K562 (cell line): Measurements from ENCODE around the gene TRMU. TPM values are rescaled to one million over a fixed set of nuclear protein-coding genes. Genes with fewer than 3 reads are reported as not detected.
A peak's percentile ranks its signal among the peaks of the same experiment; 100 is the strongest.

Source experiments
- ATAC-seq: fragments of 200-7000 bp; cut with Tn5 transposase; 3 replicates; pipeline ENCODE4 v1.9.1; 2020; ENCODE audit warnings: moderate library complexity
- BruUV-seq: library from RNA; stranded (reverse); fragments of 400-500 nt; replicated peaks from 2 replicates; lab custom pipeline; 2021; lab: Mats Ljungman, UMichigan
- CTCF ChIA-PET: fragments of 300-600 bp; formaldehyde crosslinking; extraction: SDS; loops from one replicate; lab custom pipeline; 2021; ENCODE audit warnings: low intra/inter-chr PET ratio; lab: Yijun Ruan, JAX
- POLR2A ChIA-PET: fragments of 300-600, 350-650 bp; sonication (Branson Sonifier 250); formaldehyde crosslinking; extraction: SDS; loops from one replicate; lab custom pipeline; 2021; ENCODE audit warnings: antibody characterized with exemption, inconsistent platforms; lab: Yijun Ruan, JAX
- DNase-seq, 4 experiments: peaks; one replicate each; pipeline versions ENCODE4 v3.0.0 to v3.0.0-alpha.2; 2011 to 2018; ENCODE audit warnings: low spot score in 3 of 4, mixed read lengths in 3 of 4; ENCODE audit errors: extremely low read depth in 1 of 4
- FAIRE-seq: peaks from 2 replicates; lab custom pipeline; 2011; peaks lifted over from hg19 to GRCh38; lab: Jason Lieb, UNC
- H2AFZ ChIP-seq: 2 replicates; pipeline ENCODE4 v1.6.0; 2011; ENCODE audit warnings: low read depth, low read length, control low read depth, inconsistent platforms
- H3K27ac ChIP-seq: fragments of 200-600 bp; 3 replicates; pipeline ENCODE4 v1.8.0; 2011; ENCODE audit warnings: low read depth, mild to moderate bottlenecking, control low read depth, inconsistent platforms, low read length, moderate library complexity, mixed read lengths; ENCODE audit errors: extremely low read depth
- H3K27me3 ChIP-seq, 2 experiments: fragments of 300-600 bp in 1 of 2; 2 replicates in 1 of 2; 3 replicates in 1 of 2; pipeline versions ENCODE4 v1.6.0 to v1.8.0; 2011; ENCODE audit warnings: inconsistent platforms in 2 of 2, low read length in 2 of 2, mild to moderate bottlenecking in 1 of 2, mixed read lengths in 1 of 2, moderate library complexity in 1 of 2; ENCODE audit not compliant: control insufficient read depth in 2 of 2, insufficient read depth in 2 of 2
- H3K36me3 ChIP-seq: fragments of 300-600 bp; 3 replicates; pipeline ENCODE4 v1.8.0; 2011; ENCODE audit warnings: mild to moderate bottlenecking, low read length, inconsistent platforms; ENCODE audit not compliant: control insufficient read depth, insufficient read depth
- H3K4me1 ChIP-seq, 2 experiments: fragments of 200-600 bp in 1 of 2; replicated peaks in 1 of 2; 2 replicates in 1 of 2; 3 replicates in 1 of 2; pipeline versions ENCODE4 v1.5.1 to v1.8.0; 2011; ENCODE audit warnings: inconsistent platforms in 2 of 2, low read length in 2 of 2, mild to moderate bottlenecking in 1 of 2, mixed read lengths in 1 of 2, moderate library complexity in 1 of 2; ENCODE audit not compliant: control insufficient read depth in 2 of 2, insufficient read depth in 2 of 2
- H3K4me2 ChIP-seq: 2 replicates; pipeline ENCODE4 v1.6.1; 2011; ENCODE audit warnings: low read length, control low read depth, inconsistent platforms, mixed read lengths; ENCODE audit not compliant: insufficient read depth
- H3K4me3 ChIP-seq: fragments of 200-600 bp; sonication (generic), shearing (Covaris generic); 2 replicates; pipeline ENCODE4 v1.5.1; 2016; ENCODE audit warnings: control low read depth, inconsistent platforms
- H3K79me2 ChIP-seq: fragments of 200-600 bp; 3 replicates; pipeline ENCODE4 v1.8.0; 2011; ENCODE audit warnings: low read length, inconsistent platforms; ENCODE audit not compliant: control insufficient read depth, insufficient read depth
- H3K9ac ChIP-seq, 2 experiments: 2 replicates each; pipeline versions ENCODE4 v1.6.0 to v1.6.1; 2011; ENCODE audit warnings: low read depth in 2 of 2, low read length in 2 of 2, control low read depth in 1 of 2, inconsistent platforms in 1 of 2, mild to moderate bottlenecking in 1 of 2, mixed read lengths in 1 of 2; ENCODE audit not compliant: insufficient read depth in 1 of 2
- H3K9me1 ChIP-seq: one replicate; pipeline ENCODE4 v1.6.0; 2011; ENCODE audit warnings: inconsistent platforms, mild to moderate bottlenecking, low read length, moderate library complexity; ENCODE audit not compliant: control insufficient read depth, insufficient read depth
- H3K9me3 ChIP-seq: replicated peaks from 2 replicates; pipeline ENCODE4 v1.5.1; 2011; ENCODE audit warnings: low read depth, low read length, inconsistent platforms; ENCODE audit not compliant: control insufficient read depth, insufficient read depth
- H4K20me1 ChIP-seq: replicated peaks from 2 replicates; pipeline ENCODE4 v1.6.1; 2011; ENCODE audit warnings: low read length, inconsistent platforms, mixed read lengths; ENCODE audit not compliant: control insufficient read depth, insufficient read depth
- BHLHE40 ChIP-seq: IDR thresholded peaks from 2 replicates; pipeline ENCODE4 v1.6.1; 2011; ENCODE audit warnings: low read length, improper control_type of control experiment
- FOXM1 ChIP-seq, 2 experiments: fragments of 450-650 bp in 1 of 2; sonication (generic) in 1 of 2; formaldehyde crosslinking in 1 of 2; IDR thresholded peaks; 2 replicates each; pipeline versions ENCODE4 v1.6.1 to v1.9.0; 2017 to 2022; ENCODE audit warnings: low read depth in 2 of 2, mild to moderate bottlenecking in 2 of 2, missing genetic modification reagents in 1 of 2, moderate library complexity in 1 of 2
- RCOR1 ChIP-seq, 2 experiments: IDR thresholded peaks; 2 replicates each; pipeline ENCODE4 v1.6.1; 2012; ENCODE audit warnings: low read depth in 2 of 2, low read length in 2 of 2, borderline replicate concordance in 1 of 2, improper control_type of control experiment in 1 of 2
- STAG1 ChIP-seq: sonication (generic); formaldehyde crosslinking; IDR thresholded peaks from 2 replicates; pipeline ENCODE4 v1.5.0; 2020; ENCODE audit warnings: missing genetic modification reagents, borderline replicate concordance
- ZBTB7A ChIP-seq: IDR thresholded peaks from 2 replicates; pipeline ENCODE4 v1.6.1; 2011; ENCODE audit warnings: low read depth, mild to moderate bottlenecking, low read length, moderate library complexity, borderline replicate concordance; ENCODE audit not compliant: control insufficient read depth
- ZKSCAN1 ChIP-seq: fragments of 150-350 bp; IDR thresholded peaks from 2 replicates; pipeline ENCODE4 v1.6.1; 2016; ENCODE audit warnings: low read depth, low read length
- WGBS: fragments of 100-300 bp; shearing (Covaris generic); methylation state at CpG from one replicate; pipeline ENCODE4 v1.1.6; 2016; ENCODE audit warnings: low coverage, mixed read lengths; ENCODE audit not compliant: insufficient coverage; ENCODE audit errors: missing lambda C conversion rate; 5-methylcytosine and 5-hydroxymethylcytosine counted together
- in situ Hi-C: fragments of 300-500 bp; cut with MboI; formaldehyde crosslinking; loops from 4 replicates; pipeline ENCODE4 v1.15.0; 2018; ENCODE audit warnings: inconsistent platforms, mixed read lengths
- intact Hi-C: fragments of 100-400 bp; cut with micrococcal nuclease; formaldehyde crosslinking; loops from 2 replicates; pipeline ENCODE4 v1.14.2; 2022
- polyA plus RNA-seq, 8 experiments: library from polyadenylated mRNA; depleted of rRNA in 4 of 8; stranded (reverse) in 5 of 8; unstranded in 3 of 8; fragments of >200 nt; fragmentation: Nextera tagmentation in 2 of 8; fragmentation: Illumina TruSeq in 1 of 8; extraction: Ambion mirVana in 2 of 8; extraction: Trizol in 1 of 8; gene quantifications; 2 replicates each; pipeline versions ENCODE4 v1.2.1 to v1.2.3, GENCODE V29; 2011 to 2014; ENCODE audit warnings: inconsistent platforms in 1 of 8, missing spikeins in 1 of 8
- total RNA-seq, 7 experiments: library from RNA; depleted of rRNA in 6 of 7; stranded (reverse); fragments of >200 nt in 6 of 7; fragmentation: Illumina TruSeq in 2 of 7; extraction: Trizol in 2 of 7; gene quantifications; 2 replicates each; pipeline versions ENCODE4 v1.2.1 to v1.2.3, GENCODE V29; 2011 to 2021; ENCODE audit warnings: low replicate concordance in 1 of 7
- TF ChIP-seq, protein P1 (sequence below), 2 experiments: fragments of 450-650 bp in 1 of 2; sonication (generic) in 1 of 2; formaldehyde crosslinking in 1 of 2; IDR thresholded peaks; 2 replicates each; pipeline versions ENCODE4 v1.7.1 to v1.9.0; 2016 to 2022; ENCODE audit warnings: inconsistent platforms in 1 of 2, mild to moderate bottlenecking in 1 of 2, missing genetic modification reagents in 1 of 2

Gene TRMU
- total and polyA plus RNA-seq, 9 of the 15 experiments (the other 6 are each of a cell fraction or from before 2014, with no cell fraction given) = 2.3 to 49.9 (median 35.3) TPM

- ATAC-seq (peak; percentile 94), FAIRE-seq (peak; percentile 75), DNase-seq (peak; percentile 64 to 72 (median 70))
- Histone ChIP-seq H3K4me3 (no peak overlapping the region), H3K79me2 (no peaks in the 10 kb centered on the region), H2AFZ (no peak overlapping the region), H3K27me3 (peaks cover 0 to 41% of the 10 kb centered on the region in 2 experiments; a peak in 4 of 5 replicates), H3K9me1 (no peaks in the 10 kb centered on the region), H3K4me1 (peaks cover 0 to 32% of the 10 kb centered on the region in 2 experiments; a peak in 2 of 5 replicates), H3K9ac (no peak overlapping the region), H4K20me1 (peaks cover 6% of the 10 kb centered on the region), H3K9me3 (no peaks in the 10 kb centered on the region), H3K36me3 (no peaks in the 10 kb centered on the region), H3K27ac (no peak overlapping the region), H3K4me2 (peak overlapping the region; percentile 4; the same call in 1 of the 2 replicates)
- intact Hi-C loops (loop anchor here (1.0 kb wide), 1 partner anchor 175 kb away; no protein-coding TSS in a partner anchor), in situ Hi-C loops (loop anchor here (5.0 kb wide), 1 partner anchor 175 kb away; no protein-coding TSS in a partner anchor)
- ChIA-PET CTCF (interaction anchor here (0.7 to 1.7 kb wide), 3 partner anchors 23 to 173 kb away, joined by 3 to 10 read pairs (median 4); no protein-coding TSS in a partner anchor), POLR2A (interaction anchor here (0.6 to 0.8 kb wide), 6 partner anchors 11 to 100 kb away, joined by 3 to 4 read pairs (median 3); partner anchors contain the start of gene TTC38)
- no TSS peak for BruUV-seq
- 0% methylated on average over 6 of the region's 19 CpGs for WGBS
- TF ChIP-seq STAG1 = peak; percentile 59; the same call in 1 of the 2 replicates
- TF ChIP-seq BHLHE40 = no peak
- TF ChIP-seq, protein P1, sequence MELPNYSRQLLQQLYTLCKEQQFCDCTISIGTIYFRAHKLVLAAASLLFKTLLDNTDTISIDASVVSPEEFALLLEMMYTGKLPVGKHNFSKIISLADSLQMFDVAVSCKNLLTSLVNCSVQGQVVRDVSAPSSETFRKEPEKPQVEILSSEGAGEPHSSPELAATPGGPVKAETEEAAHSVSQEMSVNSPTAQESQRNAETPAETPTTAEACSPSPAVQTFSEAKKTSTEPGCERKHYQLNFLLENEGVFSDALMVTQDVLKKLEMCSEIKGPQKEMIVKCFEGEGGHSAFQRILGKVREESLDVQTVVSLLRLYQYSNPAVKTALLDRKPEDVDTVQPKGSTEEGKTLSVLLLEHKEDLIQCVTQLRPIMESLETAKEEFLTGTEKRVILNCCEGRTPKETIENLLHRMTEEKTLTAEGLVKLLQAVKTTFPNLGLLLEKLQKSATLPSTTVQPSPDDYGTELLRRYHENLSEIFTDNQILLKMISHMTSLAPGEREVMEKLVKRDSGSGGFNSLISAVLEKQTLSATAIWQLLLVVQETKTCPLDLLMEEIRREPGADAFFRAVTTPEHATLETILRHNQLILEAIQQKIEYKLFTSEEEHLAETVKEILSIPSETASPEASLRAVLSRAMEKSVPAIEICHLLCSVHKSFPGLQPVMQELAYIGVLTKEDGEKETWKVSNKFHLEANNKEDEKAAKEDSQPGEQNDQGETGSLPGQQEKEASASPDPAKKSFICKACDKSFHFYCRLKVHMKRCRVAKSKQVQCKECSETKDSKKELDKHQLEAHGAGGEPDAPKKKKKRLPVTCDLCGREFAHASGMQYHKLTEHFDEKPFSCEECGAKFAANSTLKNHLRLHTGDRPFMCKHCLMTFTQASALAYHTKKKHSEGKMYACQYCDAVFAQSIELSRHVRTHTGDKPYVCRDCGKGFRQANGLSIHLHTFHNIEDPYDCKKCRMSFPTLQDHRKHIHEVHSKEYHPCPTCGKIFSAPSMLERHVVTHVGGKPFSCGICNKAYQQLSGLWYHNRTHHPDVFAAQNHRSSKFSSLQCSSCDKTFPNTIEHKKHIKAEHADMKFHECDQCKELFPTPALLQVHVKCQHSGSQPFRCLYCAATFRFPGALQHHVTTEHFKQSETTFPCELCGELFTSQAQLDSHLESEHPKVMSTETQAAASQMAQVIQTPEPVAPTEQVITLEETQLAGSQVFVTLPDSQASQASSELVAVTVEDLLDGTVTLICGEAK (IDR thresholded peaks at IDR 0.05) = no peak
- TF ChIP-seq, protein P1 (CRISPR knock-in tag; IDR thresholded peaks at IDR 0.05) = no peak
- no peak for TF ChIP-seq ZKSCAN1
- no peak for TF ChIP-seq ZBTB7A
- TF ChIP-seq FOXM1 (IDR thresholded peaks at IDR 0.05; ENCODE audit: low read depth) = no peak
- TF ChIP-seq FOXM1 (CRISPR knock-in tag; IDR thresholded peaks at IDR 0.05; ENCODE audit: low read depth) = no peak
- peak in 1 of 2 experiments; percentile 27; a peak in 1 of 4 replicates for TF ChIP-seq RCOR1 (IDR thresholded peaks at IDR 0.05; ENCODE audit: borderline replicate concordance in 1 of 2, low read depth in 2 of 2, low read length in 2 of 2)
Observed at GRCh38 chr22:46367707-46368191, 32.2 kb downstream of the TRMU start.
